Pancreas (tissue), 10 donors: ENCODE results near the gene RUNX1. TPM values are rescaled to one million over a fixed set of nuclear protein-coding genes. Genes with fewer than 3 reads are reported as not detected.

Source experiments
- ATAC-seq, 4 donors: fragments of 200-7000 bp; cut with Tn5 transposase; one replicate each; pipeline versions ENCODE4 v1.8.0 to v1.9.1; 2020; ENCODE audit warnings: mild to moderate bottlenecking in 4 of 4, moderate library complexity in 4 of 4
- DNase-seq, 6 donors: peaks; one replicate each; pipeline ENCODE4 v3.0.0-alpha.2; 2020
- FAIRE-seq: peaks from 2 replicates; lab custom pipeline; 2012; peaks lifted over from hg19 to GRCh38; lab: Jason Lieb, UNC
- H3K27ac ChIP-seq, 4 donors: fragments of 200-600 bp; sonication (generic); 1 replicate in 3 of 4; 2 replicates in 1 of 4; pipeline versions ENCODE4 v1.5.0 to v1.8.0; 2020
- H3K27me3 ChIP-seq, 4 donors: fragments of 200-600 bp; one replicate each; pipeline ENCODE4 v1.8.0; 2021
- H3K36me3 ChIP-seq, 3 donors: fragments of 200-600 bp; sonication (generic) in 1 of 3; one replicate each; pipeline versions ENCODE4 v1.5.0 to v1.8.0; 2020 to 2021
- H3K4me1 ChIP-seq, 3 donors: fragments of 200-600 bp; one replicate each; pipeline ENCODE4 v1.8.0; 2021
- H3K4me3 ChIP-seq, 4 donors: fragments of 200-600 bp; sonication (generic) in 2 of 4; one replicate each; pipeline versions ENCODE4 v1.5.0 to v1.8.0; 2020 to 2021
- H3K9me3 ChIP-seq, 4 donors: fragments of 200-600 bp; one replicate each; pipeline ENCODE4 v1.8.0; 2021
- WGBS, 2 donors: extraction: QIAGEN DNeasy Blood & Tissue Kit; methylation state at CpG; one replicate each; pipeline ENCODE4 v1.1.7; 2013; 5-methylcytosine and 5-hydroxymethylcytosine counted together
- intact Hi-C, 3 donors: fragments of 100-400 bp; cut with DNase I; formaldehyde crosslinking; loops; one replicate each; pipeline versions ENCODE4 v1.11.1 to v1.14.2; 2022
- polyA plus RNA-seq, 2 donors: library from polyadenylated mRNA; stranded (reverse); fragments of 200-250 nt; gene quantifications; one replicate each; pipeline ENCODE4 v1.2.3, GENCODE V29; 2013
- total RNA-seq, 6 donors: library from RNA; stranded (reverse); fragmentation: NEBNext Ultra II Directional in 4 of 6; extraction: Animal tissue kit (Norgen Biotek cat#: 25700) in 4 of 6; gene quantifications; one replicate each; pipeline versions ENCODE4 v1.2.1 to v1.2.4, GENCODE V29; 2021 to 2023
- TF ChIP-seq, protein P1 (sequence below), 4 donors: fragments of 200-600 bp; sonication (generic) in 3 of 4; IDR thresholded peaks; one replicate each; pipeline versions ENCODE4 v1.5.0 to v1.8.0; 2021; ENCODE audit warnings: antibody characterized with exemption in 4 of 4
- donor health status: healthy with polysubstance abuse.
- donor health status: DM: no; HTN: no; CAD: no; lungs with moderate emphysema.
- donor health status: DM: no; HTN: no; CAD: no.
- donor health status: control.
- donor health status: control.
- donor health status: Bipolar disorder and iron deficiency.
- donor health status: DM: yes; HTN: yes; CAD: no.
- donor health status: DM: no; HTN: no; CAD: no.
- donor health status: DM: no; HTN: no; CAD: no.
- donor health status: DM: yes; HTN: yes; CAD: no.

The RUNX1 gene
- total and polyA plus RNA-seq, 8 donors: 2.1 to 38.2 (median 4.5) TPM

DNA sequence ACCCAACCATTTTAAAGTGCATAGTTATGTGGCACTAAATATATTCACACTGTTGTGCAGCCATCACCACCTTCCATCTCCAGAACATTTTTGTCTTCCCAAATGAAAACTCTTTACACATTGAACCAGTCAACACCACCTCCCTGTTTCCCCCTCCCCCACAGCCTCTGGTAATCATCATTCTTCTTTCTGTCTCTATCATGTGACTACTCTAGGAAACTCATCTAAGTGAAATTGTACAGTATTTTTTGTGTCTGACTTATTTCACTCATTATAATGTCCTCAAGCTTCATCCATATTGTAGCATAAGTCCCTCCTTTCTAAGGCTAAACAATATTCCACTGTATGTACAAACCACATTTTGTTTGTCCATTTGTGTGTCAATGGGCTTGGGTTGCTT is 128.0 kb downstream of the RUNX1 start:
- TF ChIP-seq, protein P1, sequence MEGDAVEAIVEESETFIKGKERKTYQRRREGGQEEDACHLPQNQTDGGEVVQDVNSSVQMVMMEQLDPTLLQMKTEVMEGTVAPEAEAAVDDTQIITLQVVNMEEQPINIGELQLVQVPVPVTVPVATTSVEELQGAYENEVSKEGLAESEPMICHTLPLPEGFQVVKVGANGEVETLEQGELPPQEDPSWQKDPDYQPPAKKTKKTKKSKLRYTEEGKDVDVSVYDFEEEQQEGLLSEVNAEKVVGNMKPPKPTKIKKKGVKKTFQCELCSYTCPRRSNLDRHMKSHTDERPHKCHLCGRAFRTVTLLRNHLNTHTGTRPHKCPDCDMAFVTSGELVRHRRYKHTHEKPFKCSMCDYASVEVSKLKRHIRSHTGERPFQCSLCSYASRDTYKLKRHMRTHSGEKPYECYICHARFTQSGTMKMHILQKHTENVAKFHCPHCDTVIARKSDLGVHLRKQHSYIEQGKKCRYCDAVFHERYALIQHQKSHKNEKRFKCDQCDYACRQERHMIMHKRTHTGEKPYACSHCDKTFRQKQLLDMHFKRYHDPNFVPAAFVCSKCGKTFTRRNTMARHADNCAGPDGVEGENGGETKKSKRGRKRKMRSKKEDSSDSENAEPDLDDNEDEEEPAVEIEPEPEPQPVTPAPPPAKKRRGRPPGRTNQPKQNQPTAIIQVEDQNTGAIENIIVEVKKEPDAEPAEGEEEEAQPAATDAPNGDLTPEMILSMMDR (IDR thresholded peaks at IDR 0.05): no peak
- H3K4me3 ChIP-seq: no peak overlapping the region
- intact Hi-C loops: no loop called here
- no peaks in the 10 kb centered on the region for H3K27me3 ChIP-seq
- DNase-seq: no peak
- no peaks in the 10 kb centered on the region for H3K36me3 ChIP-seq
- H3K27ac ChIP-seq: no peak overlapping the region
- H3K4me1 ChIP-seq: no peaks in the 10 kb centered on the region
- no peak for FAIRE-seq
- ATAC-seq: no peak
- H3K9me3 ChIP-seq: no peaks in the 10 kb centered on the region

DNA sequence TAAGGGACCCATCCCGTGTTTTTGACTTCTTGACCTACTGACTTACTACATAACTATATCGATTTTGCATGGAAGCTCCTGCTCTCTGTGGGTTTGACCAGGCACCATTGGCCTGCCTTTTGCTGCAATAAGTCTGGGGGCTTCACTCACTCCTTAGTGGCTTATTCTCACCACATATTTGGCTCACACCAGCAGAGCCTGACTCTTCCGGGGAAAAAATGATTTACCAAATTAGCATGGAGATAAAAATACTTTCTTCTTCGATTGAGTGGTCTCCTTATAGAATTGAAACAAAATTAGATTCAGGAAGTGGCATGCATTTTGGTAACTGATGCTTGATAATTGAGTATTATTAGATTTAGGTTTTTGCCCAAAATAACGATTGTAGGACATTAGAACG is 129.7 kb downstream of the RUNX1 start:
- H3K4me1 ChIP-seq: no peaks in the 10 kb centered on the region
- intact Hi-C loops: no loop called here
- FAIRE-seq: no peak

DNA sequence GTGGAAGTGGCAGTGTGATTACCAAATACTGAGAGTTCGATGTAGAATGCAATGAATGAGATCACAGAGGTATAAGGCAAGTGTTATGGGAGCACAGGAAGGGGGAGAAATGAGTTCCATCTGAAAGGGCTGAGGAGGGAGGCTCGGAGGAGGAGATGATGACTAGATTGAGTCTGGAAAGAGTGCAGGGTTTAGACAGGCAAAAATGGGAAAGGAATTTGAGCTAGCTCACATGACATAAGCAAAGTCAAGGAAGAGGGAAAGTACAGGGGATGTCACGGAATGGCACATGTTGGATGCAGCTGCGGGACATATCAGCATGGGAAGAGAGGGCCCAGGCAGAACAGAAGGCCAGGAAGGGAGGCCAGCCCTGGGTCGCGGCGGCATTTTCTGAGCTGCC is 132.7 kb downstream of the RUNX1 start:
- WGBS, 2 donors: 69 to 87% methylated on average over 7 of the region's 7 CpGs
- H3K9me3 ChIP-seq: no peaks in the 10 kb centered on the region
- H3K27me3 ChIP-seq: no peaks in the 10 kb centered on the region
- H3K4me3 ChIP-seq: no peak overlapping the region
- TF ChIP-seq, protein P1 (IDR thresholded peaks at IDR 0.05): no peak
- peak in 1 of 4 donors; percentile 44 for ATAC-seq
- FAIRE-seq: no peak
- no peak overlapping the region for H3K27ac ChIP-seq
- no peaks in the 10 kb centered on the region for H3K36me3 ChIP-seq
- no peak for DNase-seq
- H3K4me1 ChIP-seq: no peaks in the 10 kb centered on the region
- intact Hi-C loops: no loop called here

More for the DNA sequence above, 129.7 kb downstream of the RUNX1 start:
- H3K4me3 ChIP-seq: no peak overlapping the region
- TF ChIP-seq, protein P1 (IDR thresholded peaks at IDR 0.05): no peak
- 58 to 68% methylated on average over 6 of the region's 6 CpGs for WGBS, 2 donors
- no peak overlapping the region for H3K27ac ChIP-seq
- ATAC-seq (no peak), DNase-seq (no peak)
- no peaks in the 10 kb centered on the region for H3K9me3 ChIP-seq
- H3K36me3 ChIP-seq: no peaks in the 10 kb centered on the region
- no peaks in the 10 kb centered on the region for H3K27me3 ChIP-seq

DNA sequence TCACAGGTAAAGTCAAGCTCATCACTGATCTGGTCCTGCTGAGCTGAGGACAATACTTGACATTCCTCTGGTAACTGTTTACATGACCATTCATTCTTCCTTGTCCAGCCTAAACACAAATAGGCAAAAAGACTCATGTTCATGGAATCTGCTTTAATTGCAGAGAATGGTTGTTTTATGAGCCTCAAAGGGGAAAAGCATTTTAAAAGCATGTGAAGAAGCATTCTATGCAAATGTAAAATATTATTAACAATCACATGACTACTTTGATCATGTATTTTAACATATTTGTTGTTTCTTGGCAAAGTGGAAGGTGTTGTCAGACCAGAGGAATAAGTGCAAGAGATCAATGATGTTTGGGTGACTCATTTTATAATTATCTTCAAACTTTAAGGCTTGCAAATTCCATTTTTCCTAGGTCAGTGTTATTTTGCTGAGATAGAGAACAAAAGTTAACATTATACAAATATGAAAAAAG is 133.7 kb downstream of the RUNX1 start:
- FAIRE-seq: no peak

DNA sequence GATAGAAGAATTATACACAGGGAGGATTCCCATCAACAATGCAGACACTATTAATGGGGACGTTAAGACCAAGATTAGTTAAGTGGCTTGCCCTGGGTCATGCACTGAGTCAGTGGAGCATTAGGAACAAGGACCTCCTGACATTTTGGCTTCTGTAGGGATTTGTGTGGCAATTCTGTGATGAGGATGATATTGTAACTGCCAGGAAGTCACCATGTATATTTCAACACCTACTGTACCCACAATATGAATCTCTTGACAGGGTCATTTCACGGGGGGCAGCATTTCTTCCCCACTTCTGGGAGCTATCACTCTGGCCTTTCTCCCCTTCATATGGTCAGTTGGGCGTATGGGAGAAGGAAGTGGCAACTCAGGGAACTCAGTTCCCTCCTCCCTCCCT is 134.9 kb downstream of the RUNX1 start:
- FAIRE-seq: no peak

More for the DNA sequence above, 133.7 kb downstream of the RUNX1 start:
- DNase-seq (no peak), ATAC-seq (no peak)
- H3K4me3 ChIP-seq: no peak overlapping the region
- no peaks in the 10 kb centered on the region for H3K36me3 ChIP-seq
- no peaks in the 10 kb centered on the region for H3K9me3 ChIP-seq
- no peaks in the 10 kb centered on the region for H3K4me1 ChIP-seq
- intact Hi-C loops: no loop called here
- no peaks in the 10 kb centered on the region for H3K27me3 ChIP-seq
- TF ChIP-seq, protein P1 (IDR thresholded peaks at IDR 0.05): no peak
- no peak overlapping the region for H3K27ac ChIP-seq

More for the DNA sequence above, 134.9 kb downstream of the RUNX1 start:
- DNase-seq (no peak), ATAC-seq (no peak)
- Histone ChIP-seq H3K36me3 (no peaks in the 10 kb centered on the region), H3K27me3 (no peaks in the 10 kb centered on the region), H3K4me1 (no peaks in the 10 kb centered on the region), H3K4me3 (no peak overlapping the region), H3K9me3 (no peaks in the 10 kb centered on the region), H3K27ac (no peak overlapping the region)
- TF ChIP-seq, protein P1 (IDR thresholded peaks at IDR 0.05): no peak
- intact Hi-C loops: no loop called here
- WGBS, 2 donors: 67 to 74% methylated on average over 3 of the region's 3 CpGs
